ENCODE data around the gene KRTAP5-3.

GRCh38 chr11:1636291-1636950 lies 28.2 kb upstream of the KRTAP5-3 start:
- no peak for TF ChIP-seq EZH2 (IDR thresholded peaks at IDR 0.05; ENCODE audit: insufficient read depth, poor library complexity, severe bottlenecking)
- TF ChIP-seq EZH2phosphoT487 (IDR thresholded peaks at IDR 0.05; ENCODE audit: insufficient read depth, low read depth) = no peak
